GM19043 (cell line): ENCODE measurements around the gene TP53RK.

Experiments used
- ATAC-seq: cut with Tn5 transposase; IDR thresholded peaks from one replicate; pipeline ENCODE4 v1.9.1; 2021; ENCODE audit warnings: low read depth; ENCODE audit not compliant: unreplicated experiment

Gene TP53RK

GRCh38 chr20:46641424-46641823 is 47.8 kb downstream of the TP53RK start:
- no peak for ATAC-seq

- no peak for ATAC-seq
Observed at GRCh38 chr20:46640536-46641311, 48.5 kb downstream of the TP53RK start.

GRCh38 chr20:46640044-46640443 is 49.2 kb downstream of the TP53RK start:
- no peak for ATAC-seq

GRCh38 chr20:46639587-46639986 is 49.7 kb downstream of the TP53RK start:
- no peak for ATAC-seq

- ATAC-seq: no peak
Observed at GRCh38 chr20:46638898-46639274, 50.4 kb downstream of the TP53RK start.

GRCh38 chr20:46638134-46638897 is 50.9 kb downstream of the TP53RK start:
- ATAC-seq: no peak

- no peak for ATAC-seq
Observed at GRCh38 chr20:46637427-46638133, 51.7 kb downstream of the TP53RK start.

GRCh38 chr20:46637020-46637419 is 52.2 kb downstream of the TP53RK start:
- no peak for ATAC-seq

- no peak for ATAC-seq
Observed at GRCh38 chr20:46636514-46636913, 52.7 kb downstream of the TP53RK start.

GRCh38 chr20:46635514-46636136 is 53.6 kb downstream of the TP53RK start:
- ATAC-seq: no peak

GRCh38 chr20:46634528-46634927 is 54.7 kb downstream of the TP53RK start:
- no peak for ATAC-seq
